B cell (primary cell): Measurements from ENCODE around the gene ZNF787. TPM values are rescaled to one million over a fixed set of nuclear protein-coding genes. Genes with fewer than 3 reads are reported as not detected.

Source experiments
- ATAC-seq: fragments of 200-7000 bp; cut with Tn5 transposase; one replicate; pipeline ENCODE4 v1.10.0; 2021; ENCODE audit warnings: low read depth, mild to moderate bottlenecking, moderate number of reproducible peaks, moderate library complexity
- CTCF ChIA-PET: fragments of 350-600 bp; sonication (Branson Sonifier 250); formaldehyde crosslinking; loops from one replicate; lab custom pipeline; 2021; ENCODE audit warnings: antibody characterized with exemption, inconsistent platforms; lab: Charles Lee
- POLR2A ChIA-PET: fragments of 350-600 bp; sonication (Branson Sonifier 250); formaldehyde crosslinking; loops from one replicate; lab custom pipeline; 2021; ENCODE audit warnings: antibody characterized with exemption; lab: Charles Lee
- DNase-seq: peaks from one replicate; pipeline ENCODE4 v3.0.0; 2013
- H2AFZ ChIP-seq: 2 replicates; pipeline ENCODE4 v1.6.1; 2012; ENCODE audit warnings: mild to moderate bottlenecking, low read depth, low read length; ENCODE audit not compliant: insufficient read depth, poor library complexity, severe bottlenecking
- H3K27ac ChIP-seq, 2 donors: 1 replicate in 1 of 2; 2 replicates in 1 of 2; pipeline ENCODE4 v1.5.1; 2012 to 2013; ENCODE audit warnings: low read length in 2 of 2, mild to moderate bottlenecking in 2 of 2, moderate library complexity in 1 of 2
- H3K27me3 ChIP-seq, 4 experiments: fragments of 200-600 bp in 1 of 4; sonication (generic) in 1 of 4; replicated peaks in 1 of 4; 1 replicate in 2 of 4; 2 replicates in 2 of 4; pipeline versions ENCODE4 v1.6.1 to v1.7.0; 2013 to 2016; ENCODE audit warnings: low read length in 3 of 4, mild to moderate bottlenecking in 2 of 4, mixed read lengths in 1 of 4, moderate library complexity in 1 of 4; ENCODE audit not compliant: insufficient read depth in 4 of 4, control insufficient read depth in 3 of 4; ENCODE audit errors: control extremely low read depth in 1 of 4
- H3K36me3 ChIP-seq, 2 experiments: replicated peaks in 1 of 2; 1 replicate in 1 of 2; 2 replicates in 1 of 2; pipeline versions ENCODE4 v1.6.1 to v1.7.1; 2013; ENCODE audit warnings: low read length in 1 of 2; ENCODE audit not compliant: insufficient read depth in 2 of 2, control insufficient read depth in 1 of 2; ENCODE audit errors: control extremely low read depth in 1 of 2, extremely low read depth in 1 of 2
- H3K4me1 ChIP-seq, 2 donors: fragments of 200-600 bp in 1 of 2; sonication (generic) in 1 of 2; 1 replicate in 1 of 2; 2 replicates in 1 of 2; pipeline versions ENCODE4 v1.5.1 to v1.6.1; 2013 to 2017; ENCODE audit warnings: low read length in 2 of 2; ENCODE audit not compliant: control insufficient read depth in 2 of 2, insufficient read depth in 2 of 2
- H3K4me2 ChIP-seq: replicated peaks from 2 replicates; pipeline ENCODE3; 2012; ENCODE audit warnings: mild to moderate bottlenecking, low read depth, low read length; ENCODE audit not compliant: poor library complexity, severe bottlenecking
- H3K4me3 ChIP-seq, 5 experiments: fragments of 200-600 bp in 1 of 5; sonication (generic) in 1 of 5; 1 replicate in 3 of 5; 2 replicates in 2 of 5; pipeline versions ENCODE4 v1.5.1 to v1.7.0; 2011 to 2016; ENCODE audit warnings: low read length in 4 of 5, mild to moderate bottlenecking in 4 of 5, low read depth in 2 of 5, control low read depth in 1 of 5, moderate library complexity in 1 of 5; ENCODE audit not compliant: insufficient read depth in 1 of 5; ENCODE audit errors: control extremely low read depth in 1 of 5, extremely low read depth in 1 of 5
- H3K79me2 ChIP-seq: fragments of 200-600 bp; sonication (generic); one replicate; pipeline ENCODE4 v1.6.0; 2016; ENCODE audit warnings: low read length; ENCODE audit not compliant: control insufficient read depth, insufficient read depth
- H3K9ac ChIP-seq: fragments of 200-600 bp; sonication (generic); 2 replicates; pipeline ENCODE4 v1.6.1; 2017; ENCODE audit warnings: mild to moderate bottlenecking, low read length, moderate library complexity
- H3K9me3 ChIP-seq, 3 donors: one replicate each; pipeline versions ENCODE4 v1.6.1 to v1.7.1; 2013; ENCODE audit warnings: low read length in 2 of 3; ENCODE audit not compliant: control insufficient read depth in 2 of 3, insufficient read depth in 1 of 3; ENCODE audit errors: control extremely low read depth in 1 of 3
- H4K20me1 ChIP-seq: 2 replicates; pipeline ENCODE4 v1.6.0; 2012; ENCODE audit warnings: mild to moderate bottlenecking, low read length; ENCODE audit not compliant: insufficient read depth, control insufficient read depth, poor library complexity, severe bottlenecking
- H3K27ac Mint-ChIP-seq: one replicate; pipeline ENCODE4 v1.8.0; 2021; ENCODE audit warnings: mixed read lengths
- H3K27me3 Mint-ChIP-seq: one replicate; pipeline ENCODE4 v1.8.0; 2021; ENCODE audit warnings: mixed read lengths
- H3K4me1 Mint-ChIP-seq: one replicate; pipeline ENCODE4 v1.8.0; 2021; ENCODE audit warnings: mixed read lengths
- H3K4me3 Mint-ChIP-seq: one replicate; pipeline ENCODE4 v1.8.0; 2021; ENCODE audit warnings: mixed read lengths
- H3K9me3 Mint-ChIP-seq: one replicate; pipeline ENCODE4 v1.8.0; 2022; ENCODE audit warnings: mixed read lengths; ENCODE audit not compliant: insufficient read depth
- CTCF ChIP-seq: fragments of 200-600 bp; IDR thresholded peaks from one replicate; pipeline ENCODE4 v1.8.0; 2022; ENCODE audit warnings: antibody characterized with exemption, mild to moderate bottlenecking
- EZH2 ChIP-seq: IDR thresholded peaks from 2 replicates; pipeline ENCODE4 v1.6.1; 2012; ENCODE audit warnings: borderline replicate concordance, low read depth, mild to moderate bottlenecking, moderate library complexity, low read length; ENCODE audit not compliant: insufficient read depth, poor library complexity, severe bottlenecking
- WGBS: methylation state at CpG from one replicate; pipeline ENCODE4 v1.1.5; 2013; ENCODE audit warnings: missing lambda C conversion rate; ENCODE audit not compliant: insufficient coverage; 5-methylcytosine and 5-hydroxymethylcytosine counted together
- intact Hi-C: fragments of 100-400 bp; cut with micrococcal nuclease; formaldehyde crosslinking; loops from one replicate; pipeline ENCODE4 v1.10.0; 2022
- polyA plus RNA-seq: library from polyadenylated mRNA; depleted of rRNA; stranded (reverse); fragments of >200 nt; gene quantifications from 2 replicates; pipeline ENCODE4 v1.2.3, GENCODE V29; 2012
- total RNA-seq, 2 donors: library from RNA; stranded (reverse); fragments of 120-200 nt in 1 of 2; gene quantifications; 1 replicate in 1 of 2; 2 replicates in 1 of 2; pipeline versions ENCODE4 v1.2.3 to v1.2.4, GENCODE V29; 2013 to 2022

ZNF787 gene
- total and polyA plus RNA-seq, 2 donors (not counting 1 experiment from before 2014, with no cell fraction given), result 19.6 to 47.9 TPM

- Histone ChIP-seq H3K9me3 (peaks cover 0 to 11% (median 0%) of the 10 kb centered on the region in 3 donors), H3K36me3 (no peaks in the 10 kb centered on the region), H3K4me2 (peak overlapping the region; percentile 71), H3K27ac (no peak overlapping the region), H4K20me1 (no peaks in the 10 kb centered on the region), H3K4me1 (peaks cover 9 to 10% of the 10 kb centered on the region in 2 donors), H3K79me2 (no peaks in the 10 kb centered on the region), H2AFZ (peak overlapping the region; percentile 71), H3K4me3 (peak overlapping the region in 4 of 5 experiments; percentile 2 to 42 (median 36)), H3K9ac (peak overlapping the region; percentile 47), H3K27me3 (peaks cover 0 to 7% (median 3%) of the 10 kb centered on the region in 4 experiments)
- peak; percentile 67 for ATAC-seq
- ChIA-PET CTCF (interaction anchor here (0.5 to 3.3 kb wide), 38 partner anchors 9 to 1033 kb away, joined by 3 to 48 read pairs (median 4); partner anchors contain the start of genes GALP and ZSCAN5A), POLR2A (no interaction called here)
- Mint-ChIP-seq H3K4me1 (peaks cover 11% of the 10 kb centered on the region), H3K27ac (no peak overlapping the region), H3K4me3 (peak overlapping the region; percentile 71), H3K27me3 (peaks cover 36% of the 10 kb centered on the region), H3K9me3 (no peaks in the 10 kb centered on the region)
- intact Hi-C loops, result loop anchor here (1.0 kb wide), 2 partner anchors 267 to 284 kb away; no protein-coding TSS in a partner anchor
- DNase-seq, result peak; percentile 77
- TF ChIP-seq CTCF, result peak; percentile 97
- no peak for TF ChIP-seq EZH2
- under 1% methylated on average over 26 of the region's 39 CpGs for WGBS
These were observed 54.7 kb downstream of the ZNF787 start for GRCh38 chr19:56066152-56067023.

GRCh38 chr19:56053596-56053995, 67.5 kb downstream of the ZNF787 start:
- ChIA-PET CTCF (no interaction called here), POLR2A (no interaction called here)
- Histone ChIP-seq H2AFZ (no peak overlapping the region), H3K9me3 (peaks cover 0 to 20% (median 0%) of the 10 kb centered on the region in 3 donors), H4K20me1 (no peaks in the 10 kb centered on the region), H3K27ac (no peak overlapping the region), H3K4me3 (no peak overlapping the region), H3K4me1 (no peaks in the 10 kb centered on the region), H3K27me3 (no peaks in the 10 kb centered on the region), H3K9ac (no peak overlapping the region), H3K79me2 (no peaks in the 10 kb centered on the region), H3K36me3 (no peaks in the 10 kb centered on the region), H3K4me2 (no peak overlapping the region)
- TF ChIP-seq EZH2, result no peak
- TF ChIP-seq CTCF, result no peak
- 92% methylated on average over 18 of the region's 18 CpGs for WGBS
- Mint-ChIP-seq H3K9me3 (no peaks in the 10 kb centered on the region), H3K27ac (no peak overlapping the region), H3K27me3 (peaks cover 28% of the 10 kb centered on the region), H3K4me3 (no peak overlapping the region), H3K4me1 (no peaks in the 10 kb centered on the region)
- ATAC-seq (no peak), DNase-seq (no peak)
- intact Hi-C loops, result no loop called here
